Stimulated activated CD4-positive, alpha-beta T cell treated with anti-CD3 and anti-CD28 coated beads, Interleukin-12 subunit alpha, Interleukin-12 subunit beta, amount 100 ng/mL, for 24 hours (primary cell): ENCODE data around the gene FBXW5.

Experiments used
- DNase-seq, 2 experiments: peaks; one replicate each; pipeline ENCODE4 v3.0.0-alpha.2; 2020; ENCODE audit warnings: low read depth in 2 of 2

The FBXW5 gene, protein sequence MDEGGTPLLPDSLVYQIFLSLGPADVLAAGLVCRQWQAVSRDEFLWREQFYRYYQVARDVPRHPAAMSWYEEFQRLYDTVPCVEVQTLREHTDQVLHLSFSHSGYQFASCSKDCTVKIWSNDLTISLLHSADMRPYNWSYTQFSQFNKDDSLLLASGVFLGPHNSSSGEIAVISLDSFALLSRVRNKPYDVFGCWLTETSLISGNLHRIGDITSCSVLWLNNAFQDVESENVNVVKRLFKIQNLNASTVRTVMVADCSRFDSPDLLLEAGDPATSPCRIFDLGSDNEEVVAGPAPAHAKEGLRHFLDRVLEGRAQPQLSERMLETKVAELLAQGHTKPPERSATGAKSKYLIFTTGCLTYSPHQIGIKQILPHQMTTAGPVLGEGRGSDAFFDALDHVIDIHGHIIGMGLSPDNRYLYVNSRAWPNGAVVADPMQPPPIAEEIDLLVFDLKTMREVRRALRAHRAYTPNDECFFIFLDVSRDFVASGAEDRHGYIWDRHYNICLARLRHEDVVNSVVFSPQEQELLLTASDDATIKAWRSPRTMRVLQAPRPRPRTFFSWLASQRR

DNA sequence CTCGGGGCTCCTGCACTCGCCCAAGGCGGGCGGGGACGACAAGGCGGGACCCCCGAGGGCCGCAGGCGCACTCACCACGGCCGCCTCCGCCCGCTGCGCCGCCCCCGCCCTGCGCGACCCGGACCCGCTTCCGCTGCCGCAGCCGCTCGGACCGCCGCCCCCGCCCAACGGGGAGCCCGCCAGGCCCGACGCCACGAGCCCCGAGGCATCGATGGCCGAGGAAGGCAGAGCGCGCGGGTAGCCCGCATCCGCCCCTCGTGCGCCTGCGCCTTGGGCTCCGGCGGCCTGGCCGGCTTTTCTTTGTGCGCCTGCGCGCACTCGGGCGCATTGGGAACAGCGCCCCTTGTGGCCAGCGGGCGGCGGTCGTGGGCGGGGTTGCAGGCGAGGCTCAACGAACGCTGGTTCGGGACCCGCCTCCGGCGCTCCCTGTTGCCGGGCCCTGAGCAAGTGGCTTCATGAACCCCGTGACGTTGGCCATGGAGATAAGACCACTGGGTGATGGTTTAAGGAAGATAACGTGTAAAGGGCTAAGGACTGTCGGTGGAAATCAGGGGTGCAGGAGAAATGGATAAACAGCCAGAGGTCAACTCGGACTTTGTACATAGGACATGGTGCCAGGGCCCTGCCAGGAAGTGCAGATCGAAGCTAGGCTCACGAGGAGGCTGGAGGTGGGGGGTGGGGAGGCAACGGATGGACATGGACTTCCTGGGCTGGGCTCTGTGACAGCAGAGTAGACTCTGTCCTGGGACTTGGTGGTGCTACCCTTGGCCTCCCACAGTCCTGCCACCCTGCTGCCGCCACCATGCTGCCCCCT lies at the start of gene FBXW5, which contains the start of gene C8G:
FBXW5 (minus strand) TSS at position 220 of the 814 bp plus-strand sequence. CDS start 655 bp downstream, outside the sequence.
C8G (plus strand) TSS at position 725 of the 814 bp plus-strand sequence; CDS start at position 803, 78 bp downstream.
- DNase-seq: peak; percentile 90 to 91

DNA sequence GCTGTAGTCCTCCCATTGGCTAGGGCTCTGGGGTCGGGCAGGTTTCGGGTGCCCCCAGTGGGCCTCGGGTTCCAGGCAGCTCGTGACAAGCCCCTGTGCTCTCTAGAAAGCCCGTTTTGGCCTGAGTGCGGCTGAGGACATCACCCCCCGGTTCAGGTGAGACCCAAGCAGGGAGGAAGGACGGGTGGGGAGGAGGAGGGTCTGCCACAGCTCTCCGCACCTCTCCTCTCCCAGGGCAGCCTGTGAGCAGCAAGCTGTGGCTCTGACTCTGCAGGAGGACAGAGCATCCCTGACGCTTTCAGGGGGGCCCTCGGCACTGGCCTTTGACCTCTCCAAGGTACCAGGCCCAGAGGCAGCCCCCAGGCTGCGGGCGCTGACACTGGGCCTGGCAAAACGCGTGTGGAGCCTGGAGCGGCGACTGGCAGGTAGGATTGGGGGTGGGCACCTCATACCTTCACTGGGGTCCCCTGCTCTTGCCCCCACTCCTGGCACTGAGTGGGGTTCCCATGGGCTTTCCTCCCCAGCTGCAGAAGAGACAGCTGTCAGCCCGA lies 48.4 kb upstream of the FBXW5 start:
- DNase-seq: no peak

DNA sequence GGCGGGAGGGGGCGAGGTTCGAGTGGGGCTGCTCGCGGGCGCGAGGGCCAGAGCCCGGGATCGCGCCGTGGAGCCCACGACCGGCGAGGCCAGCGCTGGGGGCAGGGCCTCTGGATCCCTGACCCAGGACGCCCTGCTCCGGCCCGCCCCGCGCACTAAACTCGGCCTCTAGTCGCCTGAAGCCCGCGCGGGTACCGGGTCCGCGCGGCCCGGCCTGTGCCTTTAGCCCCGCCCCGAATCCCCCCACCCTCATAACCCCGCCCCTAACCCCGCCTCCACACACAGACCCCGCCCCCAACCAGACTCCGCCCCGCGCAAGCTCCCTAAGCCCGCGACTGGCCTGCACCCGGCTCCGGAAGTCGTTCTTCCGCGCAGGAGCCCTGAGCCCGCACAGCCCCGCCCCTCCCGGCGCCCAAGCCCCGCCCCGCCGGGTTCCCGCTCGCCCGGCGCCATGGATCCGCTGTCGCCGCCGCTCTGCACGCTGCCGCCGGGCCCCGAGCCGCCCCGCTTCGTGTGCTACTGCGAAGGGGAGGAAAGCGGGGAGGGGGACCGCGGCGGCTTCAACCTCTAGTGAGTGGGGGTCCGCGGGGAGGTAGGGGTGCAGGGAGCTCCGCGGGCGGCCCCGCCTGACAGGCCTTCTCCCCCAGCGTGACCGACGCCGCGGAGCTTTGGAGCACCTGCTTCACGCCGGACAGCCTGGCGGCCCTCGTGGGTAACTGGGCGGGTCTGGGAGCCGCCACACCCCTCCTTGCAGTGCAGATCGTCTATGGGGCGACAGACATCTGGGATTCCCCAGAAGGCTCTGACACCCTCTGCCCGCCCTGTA lies 47.7 kb upstream of the FBXW5 start, which contains the start of gene PAXX:
PAXX (plus strand) TSS at position 430 of the 826 bp plus-strand sequence; CDS start at position 452, 22 bp downstream.
- peak; percentile 82 to 93 for DNase-seq

DNA sequence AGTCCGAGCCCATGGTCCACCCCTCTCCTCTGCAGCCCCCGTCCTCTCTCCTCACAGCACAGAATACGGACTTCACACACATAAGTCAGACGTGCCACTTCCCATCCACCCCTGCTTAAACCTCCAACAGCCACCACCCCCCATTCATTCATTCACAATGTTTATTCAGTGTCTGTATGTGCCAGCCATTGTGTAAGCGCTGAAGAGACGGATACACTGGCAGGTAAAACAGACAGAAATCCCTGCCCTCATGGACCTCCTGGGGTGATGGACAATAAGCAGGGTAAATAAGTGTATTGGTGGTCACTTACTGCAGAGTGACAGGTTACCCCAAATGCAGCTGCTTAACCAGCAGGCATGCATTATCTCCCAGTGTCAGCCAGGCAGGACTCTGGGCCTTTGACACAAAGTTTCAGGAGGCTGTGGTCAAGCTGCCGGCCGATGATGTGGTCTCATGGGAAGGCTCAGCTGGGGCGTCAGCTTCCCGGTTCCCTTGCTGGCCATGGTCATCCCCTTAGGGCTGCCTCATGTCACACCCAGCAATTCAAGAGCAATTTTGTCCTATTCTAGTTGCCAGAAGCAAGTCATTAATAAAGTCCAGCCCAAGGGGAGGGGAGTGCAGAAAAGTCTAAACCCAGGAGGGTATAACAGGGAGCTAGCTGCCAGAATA lies 45.8 kb upstream of the FBXW5 start:
- no peak for DNase-seq

DNA sequence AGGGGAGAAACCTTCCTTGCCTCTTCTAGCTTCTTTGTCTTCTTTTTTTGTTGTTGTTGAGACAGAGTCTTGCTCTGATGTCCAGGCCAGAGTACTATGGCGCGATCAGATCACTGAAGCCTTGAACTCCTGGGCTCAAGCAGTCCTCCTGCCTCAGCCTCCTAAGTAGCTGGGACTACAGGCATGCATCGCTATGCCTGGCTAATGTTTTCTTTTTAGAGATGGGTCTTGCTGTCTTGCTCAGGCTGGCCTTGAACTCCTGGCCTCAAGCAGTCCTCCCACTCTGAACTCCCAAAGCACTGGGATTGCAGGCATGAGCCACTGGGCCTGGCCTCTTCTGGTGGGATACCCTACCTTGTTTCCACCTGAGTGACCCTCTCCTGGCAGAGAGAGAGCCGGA lies 44.3 kb upstream of the FBXW5 start:
- no peak for DNase-seq

DNA sequence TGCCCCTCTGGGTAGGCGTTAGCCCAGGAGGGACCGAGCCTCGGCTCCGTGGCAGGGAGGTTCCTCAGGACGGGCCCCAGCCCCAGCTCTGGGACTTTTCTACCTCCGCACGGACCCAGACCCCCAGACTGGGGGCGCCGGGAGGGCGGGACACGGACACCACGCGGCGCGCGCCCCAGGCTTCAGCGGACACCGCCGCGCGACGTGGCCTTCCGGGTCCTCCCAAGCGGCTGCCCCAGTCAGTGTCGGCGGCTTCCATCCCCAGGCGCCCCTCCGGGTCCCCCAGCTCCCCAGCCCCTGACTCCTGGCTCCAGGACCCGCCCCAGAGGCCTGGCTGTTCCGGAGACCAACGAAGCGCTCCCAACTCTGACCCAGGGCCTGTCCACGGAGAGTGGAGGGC lies 41.3 kb upstream of the FBXW5 start:
- DNase-seq: no peak

DNA sequence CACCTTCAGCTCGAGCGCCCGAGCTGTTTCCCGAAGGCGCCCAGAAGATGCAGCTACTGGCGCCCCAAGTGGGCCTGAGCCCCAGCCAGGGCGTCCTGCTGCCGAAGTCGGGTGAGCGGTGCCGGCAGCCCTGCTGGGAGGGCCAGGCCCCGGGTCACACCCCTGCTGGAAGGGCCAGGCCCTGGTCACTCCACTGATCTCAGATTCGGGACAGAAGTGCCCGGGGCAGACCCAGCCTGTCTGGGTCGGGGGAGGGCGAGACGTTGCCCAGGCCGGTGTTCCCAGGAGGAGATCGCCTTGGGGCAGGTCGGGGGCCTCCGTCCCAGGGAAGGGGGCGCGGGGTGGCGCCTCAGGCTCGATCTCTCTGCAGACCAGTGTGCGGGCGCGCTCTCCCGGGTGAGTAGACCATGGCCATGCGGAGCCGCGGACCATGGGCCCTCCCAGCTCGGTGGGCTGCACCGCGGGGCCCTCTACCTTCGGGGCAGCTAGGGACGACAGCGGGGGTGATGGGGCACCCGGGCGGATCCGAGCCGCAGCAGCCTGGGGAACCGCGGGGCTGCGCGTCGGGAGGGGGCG lies 40.6 kb upstream of the FBXW5 start:
- DNase-seq: no peak

DNA sequence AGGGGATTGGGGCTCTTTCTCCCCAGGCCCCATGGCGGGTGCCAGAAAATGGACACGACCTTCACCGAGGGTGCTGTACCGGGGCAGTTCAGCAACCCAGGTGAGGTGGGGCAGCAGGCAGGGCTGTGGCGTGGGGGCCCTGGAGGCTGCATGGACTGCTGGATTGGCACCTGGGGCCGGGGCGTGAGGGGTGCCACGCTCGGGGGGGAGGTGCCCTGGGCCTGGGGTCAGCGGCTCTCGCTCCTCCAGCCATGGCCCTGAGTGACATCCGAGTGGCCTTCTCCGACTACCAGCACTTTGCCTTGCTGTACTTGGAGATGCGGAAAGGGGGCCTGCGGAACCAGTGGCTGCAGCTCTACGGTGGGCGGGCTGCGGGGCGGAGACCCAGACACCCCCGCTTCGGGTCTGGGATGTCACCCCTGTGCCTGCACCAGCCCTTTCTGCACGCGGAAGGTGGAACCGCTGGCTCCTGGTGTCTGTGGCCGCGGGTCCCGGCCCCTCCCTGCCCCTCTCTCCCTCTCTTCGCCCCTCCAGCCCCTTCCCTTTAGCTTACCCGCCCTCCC lies 40.0 kb upstream of the FBXW5 start:
- no peak for DNase-seq

DNA sequence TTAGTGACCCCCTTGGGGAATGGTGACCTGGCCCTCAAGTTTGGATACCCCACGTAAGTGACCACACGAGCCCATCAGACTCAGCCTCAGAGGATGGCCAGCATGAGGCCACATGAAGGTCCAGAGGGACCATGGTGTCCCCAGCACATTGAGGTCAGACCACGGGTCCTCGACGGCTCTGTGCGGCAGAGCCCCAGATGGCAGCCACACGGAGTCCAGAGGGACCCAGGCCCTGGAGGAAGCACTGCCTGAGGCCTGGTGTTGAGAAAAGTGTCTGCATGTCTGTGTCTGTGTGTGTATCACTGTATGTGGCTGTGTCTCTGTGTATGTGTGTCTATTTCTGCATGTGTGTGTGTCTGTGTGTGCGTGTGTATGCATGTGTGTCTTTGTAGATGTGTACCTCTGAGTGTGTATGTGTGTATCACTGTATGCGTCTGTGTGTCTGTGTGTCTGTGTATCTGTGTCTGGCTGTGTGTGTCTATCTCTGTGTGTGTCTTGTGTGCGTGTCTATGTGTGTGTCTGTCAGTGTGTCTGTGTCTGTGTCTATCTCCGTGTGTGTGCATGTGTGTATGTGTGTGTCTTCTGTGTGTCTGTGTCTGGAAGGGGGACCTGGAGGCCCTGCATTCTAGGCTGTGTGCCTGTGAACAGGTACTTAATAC lies 39.2 kb upstream of the FBXW5 start:
- no peak for DNase-seq

DNA sequence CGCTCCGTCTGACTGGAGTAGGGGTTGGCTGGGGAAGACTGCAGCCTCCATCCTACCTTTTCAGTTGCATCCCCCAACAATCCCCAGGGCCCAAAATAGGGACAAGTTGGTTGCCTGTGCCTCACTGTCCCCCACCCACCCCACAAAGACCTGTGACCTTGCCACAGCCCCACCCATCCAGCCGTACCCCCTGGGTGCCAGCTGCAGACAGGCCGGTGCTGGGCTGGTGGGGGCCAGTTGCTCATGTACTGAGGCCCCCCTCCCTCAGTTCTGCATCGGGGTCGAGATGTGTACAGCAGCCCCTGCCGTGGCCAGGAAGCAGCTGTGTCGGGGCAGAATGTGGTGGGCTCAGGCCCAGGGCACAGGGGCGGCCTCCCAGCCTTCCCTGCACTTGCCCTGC lies 38.6 kb upstream of the FBXW5 start:
- no peak for DNase-seq

DNA sequence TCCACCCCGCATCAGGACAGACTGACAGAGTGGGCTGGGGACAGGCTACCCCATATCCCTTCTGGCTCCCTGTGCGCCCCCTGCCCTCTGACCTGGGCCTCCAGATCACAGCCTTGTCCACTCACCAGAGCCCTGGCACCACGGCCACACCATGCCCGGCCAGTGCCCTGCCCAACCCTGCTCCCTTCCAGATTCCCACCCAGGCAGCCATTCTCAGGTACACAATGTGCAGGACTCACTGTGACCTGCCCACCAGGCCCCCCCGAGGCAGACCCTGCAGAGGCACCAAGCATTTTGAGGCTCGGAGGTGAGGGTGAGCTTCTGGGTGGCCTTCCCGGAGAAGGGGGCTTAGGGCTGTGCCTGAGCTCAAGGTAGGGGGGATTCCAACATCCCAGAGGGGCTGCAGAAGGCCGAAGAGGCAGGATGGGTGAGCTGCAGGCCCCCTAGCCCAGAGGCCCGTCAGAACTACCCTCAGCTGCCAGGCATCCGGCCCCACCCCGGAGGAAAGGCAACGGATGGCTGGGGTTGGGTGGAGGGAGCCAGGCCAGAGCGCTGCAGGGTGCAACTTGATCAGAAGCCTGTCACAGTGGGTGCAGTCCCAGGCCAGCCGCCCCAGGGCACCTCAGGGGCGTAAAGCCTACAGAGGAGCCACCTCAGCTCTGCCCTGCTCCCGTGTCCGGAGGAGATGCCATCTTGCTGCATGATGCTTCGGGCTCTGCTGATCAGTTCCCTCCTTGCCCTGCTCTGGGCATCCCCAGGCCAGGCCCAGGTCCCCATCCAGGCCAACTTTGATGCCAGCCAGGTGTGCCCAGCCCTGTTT lies 37.9 kb upstream of the FBXW5 start, which contains the start of gene LCNL1:
LCNL1 (plus strand) TSS at position 762 of the 820 bp plus-strand sequence. CDS start 594 bp downstream, outside the sequence.
- no peak for DNase-seq

DNA sequence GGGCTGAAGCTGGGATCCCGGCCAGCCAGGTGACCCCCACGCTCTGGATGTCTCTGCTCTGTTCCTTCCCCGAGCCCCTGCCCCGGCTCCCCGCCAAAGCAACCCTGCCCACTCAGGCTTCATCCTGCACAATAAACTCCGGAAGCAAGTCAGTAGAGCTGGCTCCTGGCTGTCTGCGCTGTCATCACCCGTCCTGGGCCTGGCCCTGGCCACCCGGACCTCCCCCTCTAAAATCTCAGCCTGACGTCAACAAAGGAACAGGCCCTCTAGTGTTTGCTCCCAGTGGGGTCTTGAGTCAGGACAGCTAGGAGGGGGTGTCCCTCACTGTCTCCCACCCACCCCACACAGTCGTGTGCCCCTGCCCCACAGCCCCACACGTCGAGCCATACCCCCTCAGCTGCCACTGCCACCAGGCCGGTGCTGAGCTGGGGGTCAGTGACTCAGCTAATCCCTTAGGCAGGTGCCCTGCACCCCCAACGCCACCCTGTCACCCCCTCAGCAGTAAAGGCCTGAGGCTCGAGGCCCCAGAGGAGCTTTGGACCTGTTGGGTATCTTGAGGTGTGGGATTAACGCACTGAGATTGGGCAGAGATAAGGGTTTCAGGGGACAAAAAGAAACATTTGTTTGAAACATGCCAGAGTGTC lies 37.2 kb upstream of the FBXW5 start:
- DNase-seq: no peak

DNA sequence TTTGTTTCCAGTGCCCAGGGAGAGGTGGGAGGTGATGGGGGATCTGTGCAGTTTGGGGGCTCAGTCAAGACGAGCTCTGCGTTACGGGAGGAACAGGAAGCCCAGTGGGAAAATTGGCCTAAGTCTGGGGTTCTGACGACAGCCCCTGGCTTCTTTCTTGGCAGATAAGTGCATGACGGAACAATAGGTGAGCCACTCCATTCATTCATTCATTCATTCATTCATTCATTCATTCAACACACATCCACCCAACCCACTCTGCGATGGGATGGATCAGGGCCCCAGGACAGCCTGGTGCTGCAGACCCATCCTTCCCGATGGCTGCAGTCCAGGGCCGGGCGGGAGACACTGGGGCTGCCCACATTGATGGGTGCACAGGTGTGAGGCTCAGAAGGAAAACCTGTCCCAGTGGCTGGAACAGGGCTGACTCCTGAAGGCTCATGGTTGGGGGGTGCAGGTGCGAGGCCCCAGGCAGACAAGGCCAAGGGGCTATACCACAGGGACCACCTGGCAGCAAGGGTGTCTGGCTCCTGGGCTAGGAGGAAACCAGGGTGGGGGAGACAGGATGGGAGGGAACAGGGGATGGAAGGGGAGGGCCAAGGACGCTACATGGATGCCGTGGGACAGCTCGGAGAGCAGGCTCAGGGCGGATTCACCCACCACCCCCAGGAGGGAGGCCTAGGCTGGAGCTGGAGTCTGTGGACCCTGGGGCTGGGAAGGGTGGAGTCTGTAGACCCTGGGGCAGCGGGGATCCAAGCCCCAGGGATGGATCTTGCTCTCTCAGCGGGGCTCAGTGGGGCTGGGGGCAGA lies 36.3 kb upstream of the FBXW5 start:
- DNase-seq: no peak

DNA sequence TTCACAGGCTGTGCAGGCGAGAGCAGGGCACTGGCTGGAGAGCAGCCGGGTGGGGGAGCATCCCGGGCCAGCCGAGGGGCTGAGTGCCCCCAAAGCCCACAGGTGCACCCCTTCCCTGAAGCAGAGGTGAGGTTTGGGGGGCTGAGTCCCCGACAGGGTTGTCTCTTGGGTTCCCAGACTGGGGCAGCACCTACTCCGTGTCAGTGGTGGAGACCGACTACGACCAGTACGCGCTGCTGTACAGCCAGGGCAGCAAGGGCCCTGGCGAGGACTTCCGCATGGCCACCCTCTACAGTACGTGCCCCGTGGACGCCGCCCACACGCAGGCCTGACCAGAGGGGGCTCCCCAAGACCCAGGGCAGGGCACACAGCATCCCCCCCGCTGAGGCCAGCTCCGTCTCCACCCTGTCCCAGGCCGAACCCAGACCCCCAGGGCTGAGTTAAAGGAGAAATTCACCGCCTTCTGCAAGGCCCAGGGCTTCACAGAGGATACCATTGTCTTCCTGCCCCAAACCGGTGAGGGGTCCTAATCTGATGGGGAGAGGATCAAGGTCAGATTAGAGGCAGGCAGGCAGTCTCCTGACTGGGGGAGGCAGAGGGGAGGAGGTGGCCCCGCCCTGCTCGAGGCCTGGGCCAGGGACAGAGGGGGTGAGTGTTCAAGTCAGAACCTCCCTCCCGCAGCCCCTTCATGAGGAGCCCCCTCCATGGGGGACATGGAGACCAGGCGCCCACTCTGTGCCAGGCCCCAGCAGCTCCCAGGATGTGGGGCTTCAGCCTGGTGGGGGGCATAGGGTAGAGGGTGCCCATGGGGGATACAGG lies 35.4 kb upstream of the FBXW5 start:
- DNase-seq: no peak

DNA sequence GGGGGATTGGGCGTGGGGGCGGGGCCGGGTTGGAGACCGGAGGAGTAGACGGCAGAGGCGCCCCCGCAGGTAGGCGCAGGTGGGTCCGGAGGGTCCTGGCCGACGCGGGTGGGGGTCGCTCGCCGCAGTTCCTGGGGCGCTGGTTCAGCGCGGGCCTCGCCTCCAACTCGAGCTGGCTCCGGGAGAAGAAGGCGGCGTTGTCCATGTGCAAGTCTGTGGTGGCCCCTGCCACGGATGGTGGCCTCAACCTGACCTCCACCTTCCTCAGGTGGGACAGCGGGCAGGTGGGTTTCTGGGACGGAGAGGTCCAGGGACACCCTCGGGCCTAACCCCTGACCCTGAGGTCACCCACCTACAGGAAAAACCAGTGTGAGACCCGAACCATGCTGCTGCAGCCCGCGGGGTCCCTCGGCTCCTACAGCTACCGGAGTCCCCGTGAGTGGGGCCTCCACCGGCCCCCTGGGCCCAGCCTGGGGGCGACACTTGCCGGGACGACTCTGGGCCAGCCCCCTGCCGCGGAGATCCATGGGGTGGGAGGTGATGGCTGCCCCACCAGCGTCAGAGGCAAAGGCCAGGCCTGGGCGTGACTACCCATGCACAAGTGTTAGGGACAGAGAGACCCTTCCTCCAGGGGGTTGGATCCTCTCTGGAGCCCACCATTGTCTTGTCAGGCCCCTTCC lies 34.5 kb upstream of the FBXW5 start:
- no peak for DNase-seq
